Endothelial cell (in vitro differentiated cells): ENCODE results near the gene TIMM10. TPM values are rescaled to one million over a fixed set of nuclear protein-coding genes. Genes with fewer than 3 reads are reported as not detected.

Source experiments
- DNase-seq: peaks from one replicate; pipeline ENCODE4 v3.0.0; 2021; ENCODE audit warnings: low spot score
- H3K27ac Mint-ChIP-seq: one replicate; pipeline ENCODE4 v1.8.0; 2021; ENCODE audit warnings: mixed read lengths, inconsistent platforms; ENCODE audit not compliant: unreplicated experiment
- H3K27me3 Mint-ChIP-seq: one replicate; pipeline ENCODE4 v1.8.0; 2021; ENCODE audit warnings: mild to moderate bottlenecking, moderate library complexity, mixed read lengths, inconsistent platforms; ENCODE audit not compliant: unreplicated experiment
- H3K36me3 Mint-ChIP-seq: one replicate; pipeline ENCODE4 v1.8.0; 2021; ENCODE audit warnings: mild to moderate bottlenecking, low read depth, mixed read lengths, inconsistent platforms; ENCODE audit not compliant: unreplicated experiment
- H3K4me1 Mint-ChIP-seq: one replicate; pipeline ENCODE4 v1.8.0; 2021; ENCODE audit warnings: mild to moderate bottlenecking, mixed read lengths, inconsistent platforms; ENCODE audit not compliant: unreplicated experiment
- H3K4me3 Mint-ChIP-seq: one replicate; pipeline ENCODE4 v1.8.0; 2021; ENCODE audit warnings: mild to moderate bottlenecking, mixed read lengths, inconsistent platforms; ENCODE audit not compliant: unreplicated experiment
- H3K9me3 Mint-ChIP-seq: one replicate; pipeline ENCODE4 v1.8.0; 2021; ENCODE audit warnings: mixed read lengths, inconsistent platforms; ENCODE audit not compliant: unreplicated experiment
- total RNA-seq: library from RNA; stranded (reverse); fragmentation: NEBNext Ultra II Directional; extraction: Animal tissue kit (Norgen Biotek cat#: 25700); gene quantifications from one replicate; pipeline ENCODE4 v1.2.1, GENCODE V29; 2021; ENCODE audit not compliant: unreplicated experiment
- TF ChIP-seq, protein P1 (sequence below): fragments of 200-600 bp; sonication (generic); IDR thresholded peaks from one replicate; pipeline ENCODE4 v1.5.0; 2021; ENCODE audit warnings: antibody characterized with exemption; ENCODE audit not compliant: unreplicated experiment

TIMM10 gene
- total RNA-seq, 1 donor from 2014 or later, result 60.2 TPM

DNA sequence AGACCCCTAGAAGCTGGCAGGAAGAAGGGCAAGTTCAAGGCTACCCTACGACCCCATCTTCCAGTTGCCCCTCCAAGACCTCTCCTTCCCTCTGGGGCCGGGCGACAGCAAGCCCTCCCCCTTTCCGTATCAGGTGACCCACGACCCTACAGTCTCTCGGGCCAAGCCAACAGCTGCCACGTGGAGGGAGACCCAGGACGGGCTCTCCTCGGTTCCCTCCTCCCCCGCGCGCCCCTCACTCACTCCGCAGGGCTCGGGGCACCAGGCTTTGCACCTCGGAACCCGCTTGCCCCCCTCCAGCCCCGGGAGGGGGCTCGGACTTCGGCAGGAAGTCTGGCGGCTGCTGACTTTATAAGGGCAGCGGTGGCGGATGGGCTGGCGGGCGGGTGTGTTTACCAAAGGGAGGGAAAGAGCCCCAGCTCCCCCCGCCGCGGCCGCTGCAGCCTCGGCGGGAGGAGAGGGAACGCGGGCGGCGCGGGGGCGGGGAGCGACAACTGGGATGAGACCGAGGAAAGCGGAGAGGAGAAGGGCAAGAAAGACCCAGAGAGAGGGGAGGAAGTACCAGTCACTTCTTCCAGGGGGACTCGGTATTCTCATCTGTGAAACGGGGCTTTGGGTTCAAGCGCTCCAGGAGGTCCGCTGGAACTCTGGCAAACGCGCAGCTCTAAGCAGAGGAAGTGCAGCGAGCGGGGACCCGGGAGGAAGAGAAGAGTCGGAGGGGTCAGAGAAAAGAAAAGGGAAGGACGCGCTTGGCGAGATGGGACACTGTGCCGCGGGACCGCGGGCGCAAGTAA lies 15.8 kb downstream of the TIMM10 start:
- Mint-ChIP-seq H3K4me3 (peak overlapping the region; percentile 94), H3K9me3 (no peaks in the 10 kb centered on the region), H3K36me3 (peaks cover 11% of the 10 kb centered on the region), H3K27ac (no peak overlapping the region), H3K27me3 (peaks cover 14% of the 10 kb centered on the region), H3K4me1 (peaks cover 3% of the 10 kb centered on the region)
- TF ChIP-seq, protein P1, sequence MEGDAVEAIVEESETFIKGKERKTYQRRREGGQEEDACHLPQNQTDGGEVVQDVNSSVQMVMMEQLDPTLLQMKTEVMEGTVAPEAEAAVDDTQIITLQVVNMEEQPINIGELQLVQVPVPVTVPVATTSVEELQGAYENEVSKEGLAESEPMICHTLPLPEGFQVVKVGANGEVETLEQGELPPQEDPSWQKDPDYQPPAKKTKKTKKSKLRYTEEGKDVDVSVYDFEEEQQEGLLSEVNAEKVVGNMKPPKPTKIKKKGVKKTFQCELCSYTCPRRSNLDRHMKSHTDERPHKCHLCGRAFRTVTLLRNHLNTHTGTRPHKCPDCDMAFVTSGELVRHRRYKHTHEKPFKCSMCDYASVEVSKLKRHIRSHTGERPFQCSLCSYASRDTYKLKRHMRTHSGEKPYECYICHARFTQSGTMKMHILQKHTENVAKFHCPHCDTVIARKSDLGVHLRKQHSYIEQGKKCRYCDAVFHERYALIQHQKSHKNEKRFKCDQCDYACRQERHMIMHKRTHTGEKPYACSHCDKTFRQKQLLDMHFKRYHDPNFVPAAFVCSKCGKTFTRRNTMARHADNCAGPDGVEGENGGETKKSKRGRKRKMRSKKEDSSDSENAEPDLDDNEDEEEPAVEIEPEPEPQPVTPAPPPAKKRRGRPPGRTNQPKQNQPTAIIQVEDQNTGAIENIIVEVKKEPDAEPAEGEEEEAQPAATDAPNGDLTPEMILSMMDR, result no peak
- peak; percentile 21 for DNase-seq

DNA sequence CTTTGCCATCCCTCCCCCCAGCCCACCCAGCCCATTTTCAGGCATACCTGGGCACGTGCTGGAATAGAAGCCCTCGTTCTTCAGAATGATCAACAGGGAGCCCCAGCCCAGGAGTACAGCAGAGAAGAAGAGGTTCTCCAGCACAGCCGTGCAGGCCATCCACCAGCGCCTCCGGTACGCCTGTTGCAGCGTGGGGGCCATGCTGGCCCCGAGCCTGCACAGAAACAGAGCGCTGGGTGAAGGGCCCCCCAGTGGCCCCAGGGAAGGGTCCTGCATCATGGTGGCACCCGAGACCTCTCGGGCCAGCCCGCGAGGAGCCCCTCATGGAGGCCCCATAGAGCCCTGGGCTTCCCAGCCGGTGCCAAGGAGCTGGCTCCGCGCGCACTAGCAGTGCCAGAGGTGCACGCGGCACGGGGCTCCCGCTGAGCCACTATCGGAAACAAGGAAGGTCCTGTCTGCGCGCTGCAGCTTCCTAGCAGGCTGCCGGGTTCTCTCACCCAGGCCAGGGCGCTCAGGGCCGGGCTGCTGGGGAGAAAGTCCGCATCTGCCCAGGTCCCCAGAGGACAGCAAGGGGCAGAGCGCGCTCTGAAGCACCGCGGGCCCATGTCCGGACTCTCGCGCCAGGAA lies 16.5 kb downstream of the TIMM10 start:
- H3K9me3 Mint-ChIP-seq, result no peaks in the 10 kb centered on the region
- peak; percentile 47 for DNase-seq
- peak overlapping the region; percentile 94 for H3K4me3 Mint-ChIP-seq
- H3K36me3 Mint-ChIP-seq, result peaks cover 11% of the 10 kb centered on the region
- no peak overlapping the region for H3K27ac Mint-ChIP-seq
- peaks cover 3% of the 10 kb centered on the region for H3K4me1 Mint-ChIP-seq
- H3K27me3 Mint-ChIP-seq, result peaks cover 13% of the 10 kb centered on the region
- TF ChIP-seq, protein P1, result no peak

DNA sequence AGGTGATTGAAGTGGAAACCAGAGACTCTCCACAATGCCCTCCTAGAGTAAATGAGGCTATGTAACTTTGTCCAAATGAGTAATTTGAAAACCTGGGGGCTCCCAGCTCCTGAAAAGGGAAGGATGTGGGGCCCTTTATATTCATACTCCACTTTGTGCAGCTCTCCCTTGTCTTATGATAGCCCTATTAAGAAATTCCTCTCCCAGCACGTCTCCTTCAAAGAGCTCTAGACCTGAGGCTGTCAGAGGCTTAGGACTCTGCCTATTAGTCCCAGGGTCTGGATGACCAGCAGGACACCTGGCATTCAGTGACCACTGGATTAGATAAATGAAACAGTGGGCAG lies 17.1 kb downstream of the TIMM10 start:
- peaks cover 11% of the 10 kb centered on the region for H3K36me3 Mint-ChIP-seq
- DNase-seq, result no peak
- TF ChIP-seq, protein P1, result no peak
- peaks cover 3% of the 10 kb centered on the region for H3K4me1 Mint-ChIP-seq
- H3K27ac Mint-ChIP-seq, result no peak overlapping the region
- peak overlapping the region; percentile 76 for H3K4me3 Mint-ChIP-seq
- H3K27me3 Mint-ChIP-seq, result peaks cover 11% of the 10 kb centered on the region
- H3K9me3 Mint-ChIP-seq, result no peaks in the 10 kb centered on the region

DNA sequence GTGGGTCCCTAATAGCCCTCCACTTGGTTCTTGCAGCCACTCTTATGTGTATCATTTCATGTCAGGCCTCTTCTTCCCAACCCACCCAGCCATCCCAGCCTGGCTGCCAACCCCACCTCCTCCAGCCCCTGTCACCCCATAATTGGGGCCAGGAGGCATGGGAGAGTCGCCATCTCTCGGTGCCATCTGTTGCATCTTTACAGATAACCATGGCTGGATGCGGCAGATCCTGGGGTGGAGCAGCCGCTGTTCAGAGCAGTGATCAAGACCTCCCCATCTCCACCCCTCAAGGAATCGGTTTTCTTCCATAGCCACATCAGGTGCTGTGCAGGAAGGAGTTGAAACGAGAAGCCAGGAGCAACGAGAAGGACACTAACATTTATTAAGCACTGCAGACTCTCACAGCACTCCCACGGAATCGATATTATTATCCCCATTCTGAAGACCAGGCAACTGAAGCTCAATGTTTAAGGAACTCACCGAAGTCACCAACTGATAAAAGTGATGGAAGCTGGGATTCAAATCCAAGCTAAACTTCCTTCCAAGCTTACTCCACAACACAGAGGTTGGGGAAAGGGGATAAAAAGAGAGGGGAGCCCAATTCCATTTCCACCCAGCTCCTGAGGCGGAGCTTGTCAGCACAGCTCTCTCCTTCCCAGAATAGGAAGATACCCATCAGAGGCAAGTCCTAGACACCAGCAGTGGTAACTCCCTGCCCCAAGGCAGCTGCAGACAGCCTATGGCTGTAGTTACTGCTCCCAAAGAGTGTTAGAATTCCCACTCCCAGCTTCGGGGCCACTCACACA lies 17.7 kb downstream of the TIMM10 start:
- TF ChIP-seq, protein P1, result no peak
- Mint-ChIP-seq H3K4me3 (peak overlapping the region; percentile 51), H3K4me1 (peaks cover 3% of the 10 kb centered on the region), H3K27me3 (peaks cover 11% of the 10 kb centered on the region), H3K9me3 (no peaks in the 10 kb centered on the region), H3K27ac (peak overlapping the region; percentile 52), H3K36me3 (peaks cover 11% of the 10 kb centered on the region)
- DNase-seq, result no peak
